ENCODE data around the gene CACNA1C. TPM values are rescaled to one million over a fixed set of nuclear protein-coding genes. Genes with fewer than 3 reads are reported as not detected.
"Not testable (repeated sequence)": the region's sequence is repeated elsewhere in the genome, so short reads cannot be mapped to it uniquely, and the experiment has no call there.

Gene CACNA1C
- total and polyA plus RNA-seq, 4 donors, result 4.3 to 114 (median 46.3) TPM

DNA sequence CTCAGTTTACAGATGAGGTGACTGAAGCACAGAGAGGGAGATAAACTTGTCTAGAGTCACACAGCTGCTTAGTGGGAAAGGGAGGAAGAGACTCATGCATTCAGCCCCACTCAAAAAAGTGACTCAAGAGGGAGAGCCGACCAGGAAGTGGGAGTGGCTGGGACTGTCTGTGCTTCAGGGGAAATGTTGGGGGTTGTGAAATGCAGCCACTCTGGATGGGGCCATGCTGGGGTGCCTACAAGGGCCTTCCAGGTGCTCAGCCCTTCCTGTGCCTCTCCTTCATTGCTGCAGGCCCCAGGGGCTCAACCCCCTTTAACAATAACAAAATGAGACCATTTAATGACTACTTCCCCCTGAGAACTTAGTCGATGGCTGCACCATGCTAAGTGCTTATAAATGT lies 41.8 kb downstream of the CACNA1C start:
- no peaks in the 10 kb centered on the region for H3K27me3 ChIP-seq (ENCODE audit: control insufficient read depth in 1 of 2, insufficient read depth in 2 of 2, low read length in 1 of 2)
- 8% methylated on average over 2 of the region's 2 CpGs for WGBS, 2 donors
- no peaks in the 10 kb centered on the region for H3K9me3 ChIP-seq (ENCODE audit: control insufficient read depth, low read length)
- peak overlapping the region; percentile 47 to 71 for H3K27ac ChIP-seq (ENCODE audit: low read depth in 1 of 2, low read length in 2 of 2)
- peaks cover 0 to 4% of the 10 kb centered on the region in 2 donors for H3K4me1 ChIP-seq (ENCODE audit: control insufficient read depth in 1 of 2, insufficient read depth in 2 of 2, low read length in 2 of 2)
- ATAC-seq (ENCODE audit: low FRiP score) (no peak), DNase-seq (no peak)
- no peaks in the 10 kb centered on the region for H3K36me3 ChIP-seq (ENCODE audit: control insufficient read depth in 1 of 2, insufficient read depth in 2 of 2, low read length in 1 of 2)
- H3K4me3 ChIP-seq (ENCODE audit: low read length in 2 of 2), result no peak overlapping the region
- intact Hi-C loops (cut with DNase I), result no loop called here

DNA sequence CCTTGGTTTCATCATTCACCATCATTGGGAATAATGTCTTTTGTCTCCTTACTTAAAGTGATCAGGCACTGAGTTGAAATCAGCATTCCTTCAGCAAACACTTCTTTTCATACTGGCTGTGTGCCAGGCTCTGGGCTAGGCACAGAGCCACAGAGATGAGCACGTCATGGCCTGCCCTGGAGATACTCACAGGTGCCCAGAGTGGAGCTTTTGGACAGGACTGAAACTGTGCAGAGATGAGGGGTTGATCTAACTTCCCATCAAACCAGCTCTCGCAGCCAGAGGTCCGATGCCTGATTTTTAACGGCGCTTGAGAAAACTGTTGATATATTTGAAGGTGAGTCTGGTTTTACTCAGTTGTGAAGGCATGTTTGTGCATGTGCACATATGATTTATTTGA lies 43.1 kb downstream of the CACNA1C start:
- peaks cover 0 to 2% of the 10 kb centered on the region in 2 donors for H3K4me1 ChIP-seq (ENCODE audit: control insufficient read depth in 1 of 2, insufficient read depth in 2 of 2, low read length in 2 of 2)
- intact Hi-C loops (cut with DNase I), result loop anchor here in 1 of 2 donors (5.0 kb wide), 1 partner anchor 66 kb away; no protein-coding TSS in a partner anchor
- no peaks in the 10 kb centered on the region for H3K9me3 ChIP-seq (ENCODE audit: control insufficient read depth, low read length)
- DNase-seq, result no peak
- no peak for ATAC-seq (ENCODE audit: low FRiP score)
- no peak overlapping the region for H3K4me3 ChIP-seq (ENCODE audit: low read length in 2 of 2)
- 55 to 61% methylated on average over 5 of the region's 5 CpGs for WGBS, 2 donors
- no peaks in the 10 kb centered on the region for H3K36me3 ChIP-seq (ENCODE audit: control insufficient read depth in 1 of 2, insufficient read depth in 2 of 2, low read length in 1 of 2)
- H3K27ac ChIP-seq (ENCODE audit: low read depth in 1 of 2, low read length in 2 of 2), result peak overlapping the region in 1 of 2 donors; percentile 71
- no peaks in the 10 kb centered on the region for H3K27me3 ChIP-seq (ENCODE audit: control insufficient read depth in 1 of 2, insufficient read depth in 2 of 2, low read length in 1 of 2)

- Histone ChIP-seq H3K4me3 (ENCODE audit: low read length in 2 of 2) (no peak overlapping the region), H3K4me1 (ENCODE audit: control insufficient read depth in 1 of 2, insufficient read depth in 2 of 2, low read length in 2 of 2) (no peaks in the 10 kb centered on the region), H3K27ac (ENCODE audit: low read depth in 1 of 2, low read length in 2 of 2) (no peak overlapping the region), H3K36me3 (ENCODE audit: control insufficient read depth in 1 of 2, insufficient read depth in 2 of 2, low read length in 1 of 2) (no peaks in the 10 kb centered on the region), H3K9me3 (ENCODE audit: control insufficient read depth, low read length) (no peaks in the 10 kb centered on the region), H3K27me3 (ENCODE audit: control insufficient read depth in 1 of 2, insufficient read depth in 2 of 2, low read length in 1 of 2) (no peaks in the 10 kb centered on the region)
- 71 to 77% methylated on average over 7 of the region's 7 CpGs for WGBS, 2 donors
- no peak for DNase-seq
- intact Hi-C loops (cut with DNase I), result loop anchor here in 1 of 2 donors (5.0 kb wide), 1 partner anchor 65 kb away; no protein-coding TSS in a partner anchor
- ATAC-seq (ENCODE audit: low FRiP score), result no peak
Measured at GRCh38 chr12:2097617-2098016, 44.8 kb downstream of the CACNA1C start.

GRCh38 chr12:2098852-2099251 lies 46.1 kb downstream of the CACNA1C start:
- intact Hi-C loops (cut with DNase I), result loop anchor here in 1 of 2 donors (5.0 kb wide), 1 partner anchor 63 kb away; no protein-coding TSS in a partner anchor
- Histone ChIP-seq H3K9me3 (ENCODE audit: control insufficient read depth, low read length) (no peaks in the 10 kb centered on the region), H3K27me3 (ENCODE audit: control insufficient read depth in 1 of 2, insufficient read depth in 2 of 2, low read length in 1 of 2) (no peaks in the 10 kb centered on the region), H3K4me3 (ENCODE audit: low read length in 2 of 2) (no peak overlapping the region), H3K4me1 (ENCODE audit: control insufficient read depth in 1 of 2, insufficient read depth in 2 of 2, low read length in 2 of 2) (no peaks in the 10 kb centered on the region), H3K27ac (ENCODE audit: low read depth in 1 of 2, low read length in 2 of 2) (peak overlapping the region in 1 of 2 donors; percentile 28), H3K36me3 (ENCODE audit: control insufficient read depth in 1 of 2, insufficient read depth in 2 of 2, low read length in 1 of 2) (no peaks in the 10 kb centered on the region)
- DNase-seq, result no peak
- ATAC-seq (ENCODE audit: low FRiP score), result no peak
- 4 to 12% methylated on average over 11 of the region's 11 CpGs for WGBS, 2 donors

DNA sequence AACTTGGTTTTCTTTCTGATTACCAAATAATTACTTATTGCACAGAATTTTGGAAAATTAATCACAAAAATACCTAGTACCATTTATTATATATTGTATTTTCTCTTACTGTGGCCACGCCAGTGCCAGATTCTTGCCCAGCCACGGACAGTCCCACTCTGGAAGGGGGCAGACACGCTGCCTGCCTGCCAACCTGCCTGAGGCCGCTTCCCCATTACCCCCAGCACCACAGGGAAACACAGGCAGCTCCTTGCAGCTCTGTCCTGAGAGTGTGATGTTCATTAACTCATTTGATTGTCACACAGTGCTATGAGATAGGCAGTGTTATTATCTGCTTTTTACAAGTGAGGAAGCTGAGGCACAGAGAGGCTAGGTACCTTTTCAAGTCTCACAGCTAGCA lies 46.8 kb downstream of the CACNA1C start:
- ATAC-seq (ENCODE audit: low FRiP score) (no peak), DNase-seq (no peak)
- Histone ChIP-seq H3K4me1 (ENCODE audit: control insufficient read depth in 1 of 2, insufficient read depth in 2 of 2, low read length in 2 of 2) (no peaks in the 10 kb centered on the region), H3K27ac (ENCODE audit: low read depth in 1 of 2, low read length in 2 of 2) (no peak overlapping the region), H3K27me3 (ENCODE audit: control insufficient read depth in 1 of 2, insufficient read depth in 2 of 2, low read length in 1 of 2) (no peaks in the 10 kb centered on the region), H3K4me3 (ENCODE audit: low read length in 2 of 2) (no peak overlapping the region), H3K9me3 (ENCODE audit: control insufficient read depth, low read length) (no peaks in the 10 kb centered on the region), H3K36me3 (ENCODE audit: control insufficient read depth in 1 of 2, insufficient read depth in 2 of 2, low read length in 1 of 2) (no peaks in the 10 kb centered on the region)
- intact Hi-C loops (cut with DNase I), result loop anchor here in 1 of 2 donors (5.0 kb wide), 1 partner anchor 63 kb away; no protein-coding TSS in a partner anchor
- 36 to 45% methylated on average over 4 of the region's 4 CpGs for WGBS, 2 donors

- peak; percentile 19 for ATAC-seq (ENCODE audit: low FRiP score)
- intact Hi-C loops (cut with DNase I), result no loop called here
- WGBS, 2 donors, result 80% methylated on average over 16 of the region's 16 CpGs
- Histone ChIP-seq H3K36me3 (ENCODE audit: control insufficient read depth in 1 of 2, insufficient read depth in 2 of 2, low read length in 1 of 2) (no peaks in the 10 kb centered on the region), H3K27me3 (ENCODE audit: control insufficient read depth in 1 of 2, insufficient read depth in 2 of 2, low read length in 1 of 2) (no peaks in the 10 kb centered on the region), H3K4me1 (ENCODE audit: control insufficient read depth in 1 of 2, insufficient read depth in 2 of 2, low read length in 2 of 2) (no peaks in the 10 kb centered on the region), H3K9me3 (ENCODE audit: control insufficient read depth, low read length) (no peaks in the 10 kb centered on the region), H3K4me3 (ENCODE audit: low read length in 2 of 2) (no peak overlapping the region), H3K27ac (ENCODE audit: low read depth in 1 of 2, low read length in 2 of 2) (no peak overlapping the region)
- DNase-seq, result no peak
Measured at GRCh38 chr12:2101359-2101758, 48.6 kb downstream of the CACNA1C start.

DNA sequence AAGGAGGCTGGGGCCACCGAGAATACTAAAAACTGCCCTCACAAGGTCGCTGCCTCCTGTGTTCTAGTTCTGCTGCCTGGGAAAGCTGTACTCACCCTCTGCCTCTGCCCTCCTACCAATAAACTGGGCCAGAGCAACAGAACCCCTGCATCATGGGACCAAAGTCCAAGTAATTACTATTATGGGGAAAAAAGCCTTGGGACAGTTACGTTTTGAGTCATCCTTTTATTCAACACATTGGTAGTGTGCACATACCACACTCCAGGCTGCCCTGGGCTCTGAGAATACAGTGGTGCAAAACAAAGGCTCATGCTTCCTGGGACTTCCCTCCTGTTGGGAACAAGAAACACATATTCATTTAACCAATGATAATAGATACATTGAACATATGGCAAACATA lies 49.0 kb downstream of the CACNA1C start:
- no peak for DNase-seq
- H3K36me3 ChIP-seq (ENCODE audit: control insufficient read depth in 1 of 2, insufficient read depth in 2 of 2, low read length in 1 of 2), result no peaks in the 10 kb centered on the region
- H3K9me3 ChIP-seq (ENCODE audit: control insufficient read depth, low read length), result no peaks in the 10 kb centered on the region
- no peak overlapping the region for H3K4me3 ChIP-seq (ENCODE audit: low read length in 2 of 2)
- ATAC-seq (ENCODE audit: low FRiP score), result peak; percentile 19
- H3K27me3 ChIP-seq (ENCODE audit: control insufficient read depth in 1 of 2, insufficient read depth in 2 of 2, low read length in 1 of 2), result no peaks in the 10 kb centered on the region
- 45% methylated on average over 3 of the region's 3 CpGs for WGBS, 2 donors
- H3K27ac ChIP-seq (ENCODE audit: low read depth in 1 of 2, low read length in 2 of 2), result no peak overlapping the region
- intact Hi-C loops (cut with DNase I), result no loop called here
- H3K4me1 ChIP-seq (ENCODE audit: control insufficient read depth in 1 of 2, insufficient read depth in 2 of 2, low read length in 2 of 2), result no peaks in the 10 kb centered on the region

- DNase-seq; H3K4me1 ChIP-seq (ENCODE audit: control insufficient read depth in 1 of 2, insufficient read depth in 2 of 2, low read length in 2 of 2); H3K27ac ChIP-seq (ENCODE audit: low read depth in 1 of 2, low read length in 2 of 2); H3K36me3 ChIP-seq (ENCODE audit: control insufficient read depth in 1 of 2, insufficient read depth in 2 of 2, low read length in 1 of 2); H3K27me3 ChIP-seq (ENCODE audit: control insufficient read depth in 1 of 2, insufficient read depth in 2 of 2, low read length in 1 of 2); H3K4me3 ChIP-seq (ENCODE audit: low read length in 2 of 2); H3K9me3 ChIP-seq (ENCODE audit: control insufficient read depth, low read length); intact Hi-C loops (cut with DNase I); ATAC-seq (ENCODE audit: low FRiP score): not testable (repeated sequence)
- 78 to 92% methylated on average over 5 of the region's 5 CpGs for WGBS, 2 donors
Measured at GRCh38 chr12:2102736-2103135, 49.9 kb downstream of the CACNA1C start.

GRCh38 chr12:2105387-2105786 lies 52.6 kb downstream of the CACNA1C start:
- intact Hi-C loops (cut with DNase I); H3K9me3 ChIP-seq (ENCODE audit: control insufficient read depth, low read length); H3K36me3 ChIP-seq (ENCODE audit: control insufficient read depth in 1 of 2, insufficient read depth in 2 of 2, low read length in 1 of 2); ATAC-seq (ENCODE audit: low FRiP score); H3K27ac ChIP-seq (ENCODE audit: low read depth in 1 of 2, low read length in 2 of 2); H3K27me3 ChIP-seq (ENCODE audit: control insufficient read depth in 1 of 2, insufficient read depth in 2 of 2, low read length in 1 of 2); H3K4me1 ChIP-seq (ENCODE audit: control insufficient read depth in 1 of 2, insufficient read depth in 2 of 2, low read length in 2 of 2); H3K4me3 ChIP-seq (ENCODE audit: low read length in 2 of 2); DNase-seq: not testable (repeated sequence)
- WGBS, 2 donors, result 95 to 96% methylated on average over 14 to 17 of the region's 17 CpGs
